Astrocyte (in vitro differentiated cells and primary cell): ENCODE results near the gene GSK3B. TPM values are rescaled to one million over a fixed set of nuclear protein-coding genes. Genes with fewer than 3 reads are reported as not detected.

ENCODE experiments used
- DNase-seq: peaks from one replicate; pipeline ENCODE4 v3.0.0-alpha.2; 2010; ENCODE audit warnings: low read depth
- FAIRE-seq: peaks from 2 replicates; lab custom pipeline; 2011; peaks lifted over from hg19 to GRCh38; lab: Jason Lieb, UNC
- H2AFZ ChIP-seq: 2 replicates; pipeline ENCODE4 v1.6.0; 2012; ENCODE audit warnings: low read depth, low read length, inconsistent platforms
- H3K27ac ChIP-seq: 2 replicates; pipeline ENCODE4 v1.5.1; 2011; ENCODE audit warnings: low read depth, low read length, inconsistent platforms
- H3K27me3 ChIP-seq: 2 replicates; pipeline ENCODE4 v1.6.0; 2011; ENCODE audit warnings: low read length, inconsistent platforms; ENCODE audit not compliant: insufficient read depth
- H3K36me3 ChIP-seq: 2 replicates; pipeline ENCODE4 v1.5.1; 2011; ENCODE audit warnings: low read length, inconsistent platforms; ENCODE audit not compliant: insufficient read depth
- H3K4me1 ChIP-seq: 2 replicates; pipeline ENCODE4 v1.5.1; 2011; ENCODE audit warnings: low read length, inconsistent platforms; ENCODE audit not compliant: insufficient read depth
- H3K4me2 ChIP-seq: 2 replicates; pipeline ENCODE4 v1.6.0; 2012; ENCODE audit warnings: low read length, inconsistent platforms
- H3K4me3 ChIP-seq: 2 replicates; pipeline ENCODE4 v1.5.1; 2011; ENCODE audit warnings: low read depth, mild to moderate bottlenecking, low read length, inconsistent platforms; ENCODE audit not compliant: insufficient read depth
- H3K79me2 ChIP-seq: 2 replicates; pipeline ENCODE4 v1.6.0; 2012; ENCODE audit warnings: mild to moderate bottlenecking, low read length, inconsistent platforms; ENCODE audit not compliant: insufficient read depth
- H3K9ac ChIP-seq: 2 replicates; pipeline ENCODE4 v1.6.0; 2012; ENCODE audit warnings: mild to moderate bottlenecking, low read length, inconsistent platforms
- H3K9me3 ChIP-seq: 2 replicates; pipeline ENCODE4 v1.5.1; 2012; ENCODE audit warnings: low read depth, mild to moderate bottlenecking, low read length, inconsistent platforms; ENCODE audit not compliant: insufficient read depth
- H4K20me1 ChIP-seq: 2 replicates; pipeline ENCODE4 v1.6.0; 2012; ENCODE audit warnings: low read length, inconsistent platforms; ENCODE audit not compliant: insufficient read depth
- H3K27ac Mint-ChIP-seq: one replicate; pipeline ENCODE4 v1.8.0; 2021; ENCODE audit warnings: mild to moderate bottlenecking, mixed read lengths; ENCODE audit not compliant: unreplicated experiment
- H3K27me3 Mint-ChIP-seq: one replicate; pipeline ENCODE4 v1.8.0; 2021; ENCODE audit warnings: low read depth, mixed read lengths; ENCODE audit not compliant: unreplicated experiment
- H3K36me3 Mint-ChIP-seq: one replicate; pipeline ENCODE4 v1.8.0; 2021; ENCODE audit warnings: low read depth, mixed read lengths; ENCODE audit not compliant: unreplicated experiment
- H3K4me1 Mint-ChIP-seq: one replicate; pipeline ENCODE4 v1.8.0; 2021; ENCODE audit warnings: low read depth, mixed read lengths; ENCODE audit not compliant: unreplicated experiment
- H3K4me3 Mint-ChIP-seq: one replicate; pipeline ENCODE4 v1.8.0; 2021; ENCODE audit warnings: mild to moderate bottlenecking, moderate library complexity, mixed read lengths; ENCODE audit not compliant: unreplicated experiment
- H3K9me3 Mint-ChIP-seq: one replicate; pipeline ENCODE4 v1.8.0; 2021; ENCODE audit warnings: mild to moderate bottlenecking, mixed read lengths; ENCODE audit not compliant: unreplicated experiment
- EZH2 ChIP-seq: IDR thresholded peaks from 2 replicates; pipeline ENCODE4 v1.6.1; 2012; ENCODE audit warnings: mild to moderate bottlenecking, low read length, inconsistent platforms; ENCODE audit not compliant: insufficient read depth
- total RNA-seq: library from RNA; stranded (reverse); gene quantifications from 2 replicates; pipeline ENCODE4 v1.2.1, GENCODE V29; 2021
- TF ChIP-seq, protein P1 (sequence below): IDR thresholded peaks from 2 replicates; pipeline ENCODE4 v1.5.1; 2011; ENCODE audit warnings: low read depth, mild to moderate bottlenecking, inconsistent platforms, low read length, moderate library complexity; ENCODE audit not compliant: insufficient read depth

GSK3B gene
- total RNA-seq, 1 donor from 2014 or later = 80.6 TPM

DNA sequence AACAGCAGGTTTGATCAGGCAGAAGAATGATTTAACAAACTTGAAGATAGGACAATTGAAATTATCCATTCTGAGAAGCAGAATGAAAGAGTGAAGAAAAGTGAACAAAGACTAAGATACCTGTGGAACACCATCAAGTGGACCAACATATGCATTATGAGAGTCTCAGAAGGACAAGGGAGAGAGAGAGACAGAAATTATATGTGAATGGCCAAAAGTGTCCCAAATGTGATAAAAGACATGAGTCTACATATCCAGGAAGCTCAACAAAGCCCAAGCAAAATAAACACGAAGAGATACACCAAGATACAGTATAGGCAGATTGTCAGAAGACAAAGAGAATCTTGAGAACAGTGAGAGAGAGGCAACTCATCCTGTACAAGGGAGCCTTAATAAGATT lies 317.9 kb downstream of the GSK3B start:
- DNase-seq (no peak), FAIRE-seq (no peak)
- Histone ChIP-seq H3K27me3 (no peaks in the 10 kb centered on the region), H3K4me2 (no peak overlapping the region), H4K20me1 (no peaks in the 10 kb centered on the region), H3K9me3 (no peaks in the 10 kb centered on the region), H3K36me3 (no peaks in the 10 kb centered on the region), H3K9ac (no peak overlapping the region), H2AFZ (no peak overlapping the region), H3K27ac (no peak overlapping the region), H3K4me1 (no peaks in the 10 kb centered on the region), H3K79me2 (no peaks in the 10 kb centered on the region), H3K4me3 (no peak overlapping the region)
- H3K27me3 Mint-ChIP-seq = peaks cover 2% of the 10 kb centered on the region
- no peak overlapping the region for H3K27ac Mint-ChIP-seq
- H3K36me3 Mint-ChIP-seq = no peaks in the 10 kb centered on the region
- H3K9me3 Mint-ChIP-seq = peaks cover 3% of the 10 kb centered on the region
- H3K4me1 Mint-ChIP-seq = no peaks in the 10 kb centered on the region
- H3K4me3 Mint-ChIP-seq = no peak overlapping the region
- TF ChIP-seq, protein P1, sequence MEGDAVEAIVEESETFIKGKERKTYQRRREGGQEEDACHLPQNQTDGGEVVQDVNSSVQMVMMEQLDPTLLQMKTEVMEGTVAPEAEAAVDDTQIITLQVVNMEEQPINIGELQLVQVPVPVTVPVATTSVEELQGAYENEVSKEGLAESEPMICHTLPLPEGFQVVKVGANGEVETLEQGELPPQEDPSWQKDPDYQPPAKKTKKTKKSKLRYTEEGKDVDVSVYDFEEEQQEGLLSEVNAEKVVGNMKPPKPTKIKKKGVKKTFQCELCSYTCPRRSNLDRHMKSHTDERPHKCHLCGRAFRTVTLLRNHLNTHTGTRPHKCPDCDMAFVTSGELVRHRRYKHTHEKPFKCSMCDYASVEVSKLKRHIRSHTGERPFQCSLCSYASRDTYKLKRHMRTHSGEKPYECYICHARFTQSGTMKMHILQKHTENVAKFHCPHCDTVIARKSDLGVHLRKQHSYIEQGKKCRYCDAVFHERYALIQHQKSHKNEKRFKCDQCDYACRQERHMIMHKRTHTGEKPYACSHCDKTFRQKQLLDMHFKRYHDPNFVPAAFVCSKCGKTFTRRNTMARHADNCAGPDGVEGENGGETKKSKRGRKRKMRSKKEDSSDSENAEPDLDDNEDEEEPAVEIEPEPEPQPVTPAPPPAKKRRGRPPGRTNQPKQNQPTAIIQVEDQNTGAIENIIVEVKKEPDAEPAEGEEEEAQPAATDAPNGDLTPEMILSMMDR = no peak
- TF ChIP-seq EZH2 = no peak

DNA sequence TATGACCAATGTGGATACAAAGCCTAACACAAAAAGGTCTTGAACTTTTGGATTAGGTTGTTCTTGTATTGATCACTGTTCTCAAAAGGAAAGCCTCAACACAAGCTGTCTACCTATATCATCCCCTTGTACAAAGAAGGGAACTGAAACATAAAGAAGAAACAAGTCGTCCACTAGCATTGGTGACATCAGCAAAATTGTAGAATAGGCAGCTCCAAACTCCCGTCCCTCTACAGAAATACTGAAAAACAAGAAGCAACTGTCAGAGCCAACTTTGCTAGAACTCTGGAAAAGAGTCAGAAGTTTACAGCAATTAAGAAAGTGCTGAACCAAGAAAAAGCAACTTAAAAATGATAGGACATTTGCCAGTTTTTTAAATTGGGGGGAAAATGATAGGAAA lies 319.8 kb downstream of the GSK3B start:
- no peaks in the 10 kb centered on the region for H4K20me1 ChIP-seq
- H3K27ac ChIP-seq = no peak overlapping the region
- H3K27me3 Mint-ChIP-seq = peaks cover 2% of the 10 kb centered on the region
- no peaks in the 10 kb centered on the region for H3K27me3 ChIP-seq
- H3K36me3 Mint-ChIP-seq = no peaks in the 10 kb centered on the region
- H3K4me3 Mint-ChIP-seq = no peak overlapping the region
- TF ChIP-seq, protein P1 = no peak
- TF ChIP-seq EZH2 = no peak
- H3K79me2 ChIP-seq = no peaks in the 10 kb centered on the region
- no peaks in the 10 kb centered on the region for H3K4me1 Mint-ChIP-seq
- no peak overlapping the region for H2AFZ ChIP-seq
- no peak overlapping the region for H3K4me3 ChIP-seq
- H3K4me2 ChIP-seq = no peak overlapping the region
- peaks cover under 1% of the 10 kb centered on the region for H3K4me1 ChIP-seq
- no peak overlapping the region for H3K27ac Mint-ChIP-seq
- DNase-seq (no peak), FAIRE-seq (no peak)
- H3K9me3 ChIP-seq = no peaks in the 10 kb centered on the region
- no peak overlapping the region for H3K9ac ChIP-seq
- H3K9me3 Mint-ChIP-seq = peaks cover 3% of the 10 kb centered on the region
- H3K36me3 ChIP-seq = no peaks in the 10 kb centered on the region

Other genes with a start within 250 kb of the GSK3B start
- 0.39 and 0.75 TPM in 2 replicates for gene GPR156, start 190.8 kb upstream of the GSK3B start, total RNA-seq